ENCODE measurements around the gene PDXDC1.
"Not testable (repeated sequence)": the region's sequence is repeated elsewhere in the genome, so short reads cannot be mapped to it uniquely, and the experiment has no call there.

DNA sequence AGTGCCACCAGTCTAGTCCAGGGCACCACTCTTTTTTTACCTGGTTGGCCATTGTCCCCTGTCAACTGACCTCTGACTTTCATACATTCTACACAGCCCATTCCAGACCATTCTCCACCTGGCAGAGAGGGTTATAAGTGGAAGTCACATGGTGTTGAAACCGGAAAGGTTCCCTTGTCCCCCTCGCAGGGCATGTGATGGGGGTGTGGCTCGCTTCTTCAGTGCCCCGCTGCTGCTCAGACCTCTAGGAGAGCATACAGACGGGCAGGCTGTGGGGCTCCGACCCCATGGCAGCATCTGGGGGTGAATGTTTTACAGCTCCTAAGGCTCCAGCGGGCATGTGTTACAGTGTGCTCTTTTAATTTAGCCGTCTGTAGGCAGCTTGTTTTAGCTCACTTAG is 52.2 kb downstream of the PDXDC1 start:
- TF ChIP-seq, protein P1, sequence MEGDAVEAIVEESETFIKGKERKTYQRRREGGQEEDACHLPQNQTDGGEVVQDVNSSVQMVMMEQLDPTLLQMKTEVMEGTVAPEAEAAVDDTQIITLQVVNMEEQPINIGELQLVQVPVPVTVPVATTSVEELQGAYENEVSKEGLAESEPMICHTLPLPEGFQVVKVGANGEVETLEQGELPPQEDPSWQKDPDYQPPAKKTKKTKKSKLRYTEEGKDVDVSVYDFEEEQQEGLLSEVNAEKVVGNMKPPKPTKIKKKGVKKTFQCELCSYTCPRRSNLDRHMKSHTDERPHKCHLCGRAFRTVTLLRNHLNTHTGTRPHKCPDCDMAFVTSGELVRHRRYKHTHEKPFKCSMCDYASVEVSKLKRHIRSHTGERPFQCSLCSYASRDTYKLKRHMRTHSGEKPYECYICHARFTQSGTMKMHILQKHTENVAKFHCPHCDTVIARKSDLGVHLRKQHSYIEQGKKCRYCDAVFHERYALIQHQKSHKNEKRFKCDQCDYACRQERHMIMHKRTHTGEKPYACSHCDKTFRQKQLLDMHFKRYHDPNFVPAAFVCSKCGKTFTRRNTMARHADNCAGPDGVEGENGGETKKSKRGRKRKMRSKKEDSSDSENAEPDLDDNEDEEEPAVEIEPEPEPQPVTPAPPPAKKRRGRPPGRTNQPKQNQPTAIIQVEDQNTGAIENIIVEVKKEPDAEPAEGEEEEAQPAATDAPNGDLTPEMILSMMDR (IDR thresholded peaks at IDR 0.05), result not testable (repeated sequence)
- not testable (repeated sequence) for TF ChIP-seq EZH2, EZH2phosphoT487 (IDR thresholded peaks at IDR 0.05)

Measured in neural progenitor cell (in vitro differentiated cells).